ENCODE results near the gene SETD4. TPM values are rescaled to one million over a fixed set of nuclear protein-coding genes. Genes with fewer than 3 reads are reported as not detected.

The SETD4 gene
- total RNA-seq, 1 donor from 2014 or later: 21.6 TPM

DNA sequence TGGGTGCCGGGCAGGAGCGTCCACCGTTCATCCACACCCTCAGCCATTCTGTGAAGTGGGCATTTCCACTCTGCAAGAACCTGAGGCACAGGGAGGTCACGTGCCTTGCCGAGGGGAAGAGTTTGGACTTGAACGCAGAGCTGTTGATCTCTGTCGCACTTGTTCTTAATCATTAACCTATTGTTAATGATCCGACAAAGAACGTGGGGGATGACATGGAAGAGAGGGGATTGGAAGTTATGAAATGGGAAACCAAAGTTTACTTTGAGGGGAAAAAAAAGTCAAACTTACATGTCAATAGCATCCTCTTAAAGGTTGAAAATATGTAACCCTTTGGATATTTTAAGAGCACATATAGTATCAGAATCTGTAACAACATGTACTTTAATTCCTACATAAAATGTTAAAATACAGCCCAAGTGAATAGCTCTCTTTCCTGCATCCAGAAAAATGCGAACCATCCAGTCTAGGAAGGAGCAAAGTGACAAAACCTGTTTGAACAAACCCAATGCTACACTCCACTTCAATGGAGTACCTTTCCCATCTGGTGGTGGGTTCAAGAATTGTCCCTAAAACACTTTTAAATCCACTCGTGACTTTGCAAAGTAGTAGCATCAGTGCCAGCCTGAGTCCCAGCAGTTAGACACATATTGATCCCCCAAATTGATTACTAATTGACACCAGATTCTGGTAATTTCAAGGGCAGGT lies 75.5 kb downstream of the SETD4 start:
- no peak overlapping the region for H3K4me2 ChIP-seq
- no peaks in the 10 kb centered on the region for H3F3A ChIP-seq (ENCODE audit: low read depth)
- Mint-ChIP-seq H3K27ac (no peak overlapping the region), H3K9me3 (no peaks in the 10 kb centered on the region), H3K36me3 (no peaks in the 10 kb centered on the region), H3K27me3 (ENCODE audit: insufficient read depth, low read depth) (peaks cover 2% of the 10 kb centered on the region), H3K4me3 (no peak overlapping the region), H3K4me1 (peaks cover 5% of the 10 kb centered on the region)
- H3K9ac ChIP-seq: no peak overlapping the region
- H4K20me1 ChIP-seq (ENCODE audit: low read depth): no peaks in the 10 kb centered on the region
- no peaks in the 10 kb centered on the region for H3K27me3 ChIP-seq
- no peak overlapping the region for H3K27ac ChIP-seq
- no peak for DNase-seq (ENCODE audit: low spot score)
- no peaks in the 10 kb centered on the region for H3K9me3 ChIP-seq (ENCODE audit: low read depth)
- H3K36me3 ChIP-seq: no peaks in the 10 kb centered on the region
- TF ChIP-seq, protein P1, sequence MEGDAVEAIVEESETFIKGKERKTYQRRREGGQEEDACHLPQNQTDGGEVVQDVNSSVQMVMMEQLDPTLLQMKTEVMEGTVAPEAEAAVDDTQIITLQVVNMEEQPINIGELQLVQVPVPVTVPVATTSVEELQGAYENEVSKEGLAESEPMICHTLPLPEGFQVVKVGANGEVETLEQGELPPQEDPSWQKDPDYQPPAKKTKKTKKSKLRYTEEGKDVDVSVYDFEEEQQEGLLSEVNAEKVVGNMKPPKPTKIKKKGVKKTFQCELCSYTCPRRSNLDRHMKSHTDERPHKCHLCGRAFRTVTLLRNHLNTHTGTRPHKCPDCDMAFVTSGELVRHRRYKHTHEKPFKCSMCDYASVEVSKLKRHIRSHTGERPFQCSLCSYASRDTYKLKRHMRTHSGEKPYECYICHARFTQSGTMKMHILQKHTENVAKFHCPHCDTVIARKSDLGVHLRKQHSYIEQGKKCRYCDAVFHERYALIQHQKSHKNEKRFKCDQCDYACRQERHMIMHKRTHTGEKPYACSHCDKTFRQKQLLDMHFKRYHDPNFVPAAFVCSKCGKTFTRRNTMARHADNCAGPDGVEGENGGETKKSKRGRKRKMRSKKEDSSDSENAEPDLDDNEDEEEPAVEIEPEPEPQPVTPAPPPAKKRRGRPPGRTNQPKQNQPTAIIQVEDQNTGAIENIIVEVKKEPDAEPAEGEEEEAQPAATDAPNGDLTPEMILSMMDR (IDR thresholded peaks at IDR 0.05): no peak
- TF ChIP-seq EZH2phosphoT487 (IDR thresholded peaks at IDR 0.05) (no peak), EZH2 (IDR thresholded peaks at IDR 0.05) (no peak)
- no peaks in the 10 kb centered on the region for H3K79me2 ChIP-seq (ENCODE audit: low read depth)
- no peak overlapping the region for H2AFZ ChIP-seq (replicated peaks)
- no peak overlapping the region for H3K4me3 ChIP-seq
- no peaks in the 10 kb centered on the region for H3K4me1 ChIP-seq

Small RNA genes within 50 kb of the gene (small RNA-seq; reads per million reads assigned to genes)
- not detected for gene RNU6-992P

Other genes with a start within 250 kb of the SETD4 start
- 24.9 and 38.9 TPM in 2 replicates for gene CBR1, start 9.5 kb upstream of the SETD4 start, total RNA-seq (ENCODE audit: low replicate concordance)
- not detected in 2 replicates for gene CBR3, start 74.6 kb upstream of the SETD4 start, total RNA-seq (ENCODE audit: low replicate concordance)
- 9.9 and 10.7 TPM in 2 replicates for gene DOP1B, start 96.3 kb upstream of the SETD4 start, total RNA-seq (ENCODE audit: low replicate concordance)

Measured in neural progenitor cell (in vitro differentiated cells).